Bronchial smooth muscle cell (primary cell): ENCODE results near the gene A3GALT2. TPM values are rescaled to one million over a fixed set of nuclear protein-coding genes. Genes with fewer than 3 reads are reported as not detected.

Source experiments
- total RNA-seq: library from RNA; depleted of rRNA; stranded (reverse); fragments of >200 nt; gene quantifications from 2 replicates; pipeline ENCODE4 v1.2.1, GENCODE V29; 2014

The A3GALT2 gene
- not detected in 2 replicates for total RNA-seq

DNA sequence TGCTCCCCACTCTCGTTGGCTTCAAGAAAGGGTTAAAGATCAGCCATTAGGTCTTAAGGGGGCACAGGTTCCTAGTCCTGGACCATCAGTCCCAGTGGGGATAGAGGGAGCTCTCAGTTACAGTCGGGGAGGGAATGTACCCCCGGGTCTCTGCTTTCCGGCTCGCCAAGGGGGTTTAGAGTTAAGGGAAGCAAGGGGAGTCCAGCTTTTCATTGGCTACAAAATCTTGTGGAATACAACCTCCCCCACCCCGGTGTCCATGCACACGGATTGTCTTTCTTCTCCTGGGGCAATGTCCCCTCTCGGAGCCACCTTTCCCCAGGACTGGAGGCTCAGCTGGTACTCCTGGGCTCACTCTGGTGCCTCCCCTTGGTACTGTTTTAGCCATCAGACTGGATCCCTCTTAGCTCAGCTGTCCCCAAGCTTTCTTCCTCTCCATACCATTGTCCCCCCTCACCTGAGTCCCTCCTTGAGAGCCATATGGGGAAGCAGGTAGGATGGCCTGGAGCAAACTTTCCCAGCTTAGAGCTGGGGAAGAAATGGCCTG is at the start of gene A3GALT2:
A3GALT2 (minus strand) TSS at position 480 of the 547 bp plus-strand sequence; CDS start at position 480, 0 bp downstream.

Other genes with a start within 250 kb of the A3GALT2 start
- 5.2 and 6.0 TPM in 2 replicates for gene AZIN2, start 239.9 kb downstream of the A3GALT2 start, total RNA-seq
- 2.0 and 3.1 TPM in 2 replicates for gene TRIM62, start 139.1 kb downstream of the A3GALT2 start, total RNA-seq
- gene ZNF362, start 64.6 kb downstream of the A3GALT2 start, total RNA-seq, result 3.1 and 3.2 TPM in 2 replicates
- 27.0 and 28.7 TPM in 2 replicates for gene PHC2, start 110.0 kb upstream of the A3GALT2 start, total RNA-seq
- gene ZSCAN20, start 151.5 kb upstream of the A3GALT2 start, total RNA-seq, result 9.3 and 10.1 TPM in 2 replicates